HepG2 (cell line): ENCODE measurements around the gene PTGDS. TPM values are rescaled to one million over a fixed set of nuclear protein-coding genes. Genes with fewer than 3 reads are reported as not detected.

Experiments used
- BCL3 ChIP-seq: sonication (generic); formaldehyde crosslinking; IDR thresholded peaks from 2 replicates; pipeline ENCODE4 v1.5.1; 2020; ENCODE audit warnings: mild to moderate bottlenecking, missing genetic modification reagents, moderate library complexity
- CHCHD3 ChIP-seq: sonication (generic); formaldehyde crosslinking; IDR thresholded peaks from 2 replicates; pipeline ENCODE4 v1.8.0; 2022; ENCODE audit warnings: mild to moderate bottlenecking, missing genetic modification reagents, moderate library complexity
- LRRFIP1 ChIP-seq: sonication (generic); formaldehyde crosslinking; conservative IDR thresholded peaks from 2 replicates; pipeline ENCODE4 v1.4.0; 2020; ENCODE audit warnings: missing genetic modification reagents
- ZBTB2 ChIP-seq: sonication (generic); formaldehyde crosslinking; IDR thresholded peaks from 2 replicates; pipeline ENCODE4 v1.8.0; 2022; ENCODE audit warnings: low read depth, missing genetic modification reagents
- ZNF18 ChIP-seq: sonication (generic); formaldehyde crosslinking; IDR thresholded peaks from 2 replicates; pipeline ENCODE4 v1.8.0; 2022; ENCODE audit warnings: mild to moderate bottlenecking, missing genetic modification reagents; ENCODE audit not compliant: insufficient replicate concordance
- ZNF460 ChIP-seq: sonication (generic); formaldehyde crosslinking; IDR thresholded peaks from 2 replicates; pipeline ENCODE4 v1.5.1; 2020; ENCODE audit warnings: missing genetic modification reagents, mild to moderate bottlenecking, borderline replicate concordance
- polyA plus RNA-seq, 8 experiments: library from polyadenylated mRNA; depleted of rRNA in 3 of 8; stranded (reverse) in 7 of 8; unstranded in 1 of 8; fragments of >200 nt; fragmentation: Illumina TruSeq in 4 of 8; extraction: Trizol in 4 of 8; gene quantifications; 2 replicates each; pipeline versions ENCODE4 v1.2.1 to v1.2.3, GENCODE V29; 2011 to 2016; ENCODE audit warnings: low read depth in 4 of 8, missing spikeins in 1 of 8, mixed read lengths in 1 of 8; ENCODE audit not compliant: insufficient read depth in 1 of 8
- total RNA-seq, 5 experiments: library from RNA; depleted of rRNA; stranded (reverse); fragments of >200 nt; fragmentation: Illumina TruSeq; extraction: Trizol; gene quantifications; 2 replicates each; pipeline ENCODE4 v1.2.3, GENCODE V29; 2016; ENCODE audit warnings: low read depth in 1 of 5

The PTGDS gene
- total and polyA plus RNA-seq, 2 of the 13 experiments (the other 11 are each of a cell fraction or from before 2014, with no cell fraction given), result 0.33 to 0.50 TPM

- TF ChIP-seq LRRFIP1, result no peak
- TF ChIP-seq BCL3 (CRISPR knock-in tag), result no peak
- no peak for TF ChIP-seq ZNF18 (CRISPR knock-in tag)
- no peak for TF ChIP-seq ZBTB2 (CRISPR knock-in tag)
- no peak for TF ChIP-seq ZNF460
- no peak for TF ChIP-seq CHCHD3 (CRISPR knock-in tag)
Measured at GRCh38 chr9:136957461-136957860, 19.8 kb upstream of the PTGDS start (continued).
